HG03469 (cell line): ENCODE measurements around the gene TAP1.
"Not testable (repeated sequence)": the region's sequence is repeated elsewhere in the genome, so short reads cannot be mapped to it uniquely, and the experiment has no call there.

Experiments
- ATAC-seq: cut with Tn5 transposase; IDR thresholded peaks from one replicate; pipeline ENCODE4 v1.9.1; 2021; ENCODE audit warnings: mild to moderate bottlenecking, moderate library complexity, moderate number of reproducible peaks; ENCODE audit not compliant: unreplicated experiment

The TAP1 gene

GRCh38 chr6:32805404-32805803, 48.1 kb downstream of the TAP1 start:
- not testable (repeated sequence) for ATAC-seq

- no peak for ATAC-seq
Measured at GRCh38 chr6:32803416-32803815, 50.1 kb downstream of the TAP1 start.

- no peak for ATAC-seq
Measured at GRCh38 chr6:32799740-32800139, 53.8 kb downstream of the TAP1 start.

- no peak for ATAC-seq
Measured at GRCh38 chr6:32799168-32799567, 54.3 kb downstream of the TAP1 start.

GRCh38 chr6:32796848-32797776, 56.4 kb downstream of the TAP1 start:
- no peak for ATAC-seq
